HCEC 1CT (cell line): ENCODE results near the gene CSNK1E.

Source experiments
- DNase-seq: peaks from one replicate; pipeline ENCODE4 v3.0.0-alpha.2; 2017

CSNK1E gene

DNA sequence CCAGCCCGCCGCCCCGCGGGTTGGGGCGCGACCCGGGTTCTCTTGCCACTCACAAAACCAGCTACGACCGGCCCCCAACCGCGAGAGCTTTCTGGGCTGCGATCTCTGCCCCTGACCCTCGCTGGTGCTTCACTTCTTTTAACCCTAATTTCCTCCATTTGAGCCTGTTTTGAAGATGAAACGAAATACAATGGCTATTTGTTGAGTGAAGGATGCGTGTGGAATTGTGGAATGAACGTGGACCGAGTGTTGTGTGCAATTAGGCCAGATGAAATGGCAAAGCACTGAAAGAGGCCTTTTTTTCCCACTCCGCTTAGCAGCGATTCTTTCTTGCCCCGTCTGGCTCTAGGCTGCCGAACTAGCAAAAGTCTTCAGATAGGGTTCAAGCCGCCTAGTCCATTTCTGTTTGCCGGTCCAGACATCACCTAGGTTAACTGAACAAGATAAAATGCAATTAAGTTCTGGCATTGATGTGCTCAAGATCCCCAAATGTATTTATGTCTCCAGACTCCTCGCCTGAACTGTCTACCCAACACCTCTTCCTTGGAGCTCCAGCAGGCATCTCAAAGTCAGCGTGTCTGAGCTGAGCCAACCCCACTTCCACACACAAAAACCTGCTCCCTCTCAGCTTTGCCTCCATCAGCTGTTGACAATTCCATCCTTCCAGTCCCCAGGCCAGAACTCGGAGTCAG lies 44.0 kb downstream of the CSNK1E start:
- DNase-seq = no peak

DNA sequence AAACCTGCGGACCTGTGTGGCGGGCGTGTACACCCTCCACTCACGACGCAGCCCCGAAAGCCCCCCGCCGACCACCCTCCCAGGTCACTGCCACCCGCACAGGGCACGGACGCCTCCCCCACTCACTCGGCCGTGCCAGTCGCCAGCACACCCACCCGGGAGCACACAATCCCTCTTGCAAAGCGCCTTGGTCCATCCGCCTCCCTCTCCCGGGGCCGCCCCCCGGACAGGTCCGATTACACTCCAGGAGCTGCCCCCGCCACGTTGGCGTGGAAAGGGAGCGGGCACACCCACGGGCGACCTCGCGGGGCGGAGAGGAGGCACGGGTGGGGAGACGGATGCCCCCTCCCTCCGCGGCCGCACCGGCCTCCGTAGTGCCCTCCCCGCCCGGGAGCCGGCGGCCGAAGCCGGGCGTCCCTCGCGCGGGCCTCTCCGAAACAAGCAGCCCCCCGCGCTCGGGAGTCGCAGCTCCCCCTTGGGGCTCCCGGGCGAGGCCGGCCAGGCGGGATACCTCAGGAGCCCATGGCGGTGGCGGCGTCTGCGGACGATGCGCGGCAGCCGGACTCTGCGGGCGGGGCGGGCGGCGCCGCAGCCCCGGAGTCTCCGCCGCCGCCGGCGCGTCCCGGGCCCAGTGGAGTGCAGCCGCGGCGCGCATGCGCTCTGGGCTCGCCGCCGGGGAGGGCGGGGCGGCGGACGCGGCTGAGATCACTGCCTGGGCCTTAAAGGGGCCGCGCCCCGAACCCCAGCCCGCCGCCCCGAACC lies 44.7 kb downstream of the CSNK1E start, which contains the start of gene TMEM184B:
TMEM184B (minus strand) TSS at position 638 of the 762 bp plus-strand sequence. CDS start 25,049 bp downstream, outside the sequence.
- peak; percentile 53 for DNase-seq

DNA sequence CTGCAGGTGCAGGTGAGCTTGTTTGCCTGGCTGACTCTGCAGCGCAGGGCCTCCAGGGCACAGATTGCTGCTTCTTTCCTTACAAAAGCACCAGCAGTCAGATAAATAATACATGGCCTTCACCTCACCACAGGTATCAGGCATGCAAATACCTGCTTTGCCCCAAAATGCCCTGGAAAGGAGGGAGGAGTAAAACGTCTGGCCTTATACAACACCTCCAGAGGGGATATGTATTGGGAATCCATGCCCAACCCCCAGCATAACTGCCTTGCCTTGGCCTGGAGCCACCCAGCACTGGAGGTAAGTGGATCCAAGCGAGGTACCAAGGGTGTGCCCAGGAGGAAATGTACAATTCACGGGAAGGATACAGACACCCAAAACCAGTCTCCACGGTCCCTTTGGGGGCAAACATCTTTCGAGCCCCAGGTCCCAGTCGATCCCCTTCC lies 45.3 kb downstream of the CSNK1E start:
- no peak for DNase-seq

DNA sequence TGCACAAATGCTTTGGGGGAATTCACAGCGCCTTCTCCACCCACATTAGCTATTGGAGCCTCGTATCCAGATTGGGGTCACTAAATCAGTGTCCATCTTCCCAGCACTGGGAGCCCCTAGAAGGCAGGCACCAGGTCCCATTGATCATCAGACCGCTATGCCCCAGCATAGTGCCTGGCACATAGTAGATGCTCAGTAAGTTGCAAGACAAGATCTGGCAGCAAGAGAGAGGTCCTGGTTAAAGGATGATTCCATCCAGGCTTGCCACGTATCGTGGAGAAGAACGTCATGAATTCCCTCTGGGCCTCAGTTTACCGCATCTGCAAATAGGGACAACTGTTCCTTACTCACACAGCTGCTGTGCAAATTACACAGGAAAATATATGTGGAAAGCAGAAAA lies 46.1 kb downstream of the CSNK1E start:
- DNase-seq = no peak

DNA sequence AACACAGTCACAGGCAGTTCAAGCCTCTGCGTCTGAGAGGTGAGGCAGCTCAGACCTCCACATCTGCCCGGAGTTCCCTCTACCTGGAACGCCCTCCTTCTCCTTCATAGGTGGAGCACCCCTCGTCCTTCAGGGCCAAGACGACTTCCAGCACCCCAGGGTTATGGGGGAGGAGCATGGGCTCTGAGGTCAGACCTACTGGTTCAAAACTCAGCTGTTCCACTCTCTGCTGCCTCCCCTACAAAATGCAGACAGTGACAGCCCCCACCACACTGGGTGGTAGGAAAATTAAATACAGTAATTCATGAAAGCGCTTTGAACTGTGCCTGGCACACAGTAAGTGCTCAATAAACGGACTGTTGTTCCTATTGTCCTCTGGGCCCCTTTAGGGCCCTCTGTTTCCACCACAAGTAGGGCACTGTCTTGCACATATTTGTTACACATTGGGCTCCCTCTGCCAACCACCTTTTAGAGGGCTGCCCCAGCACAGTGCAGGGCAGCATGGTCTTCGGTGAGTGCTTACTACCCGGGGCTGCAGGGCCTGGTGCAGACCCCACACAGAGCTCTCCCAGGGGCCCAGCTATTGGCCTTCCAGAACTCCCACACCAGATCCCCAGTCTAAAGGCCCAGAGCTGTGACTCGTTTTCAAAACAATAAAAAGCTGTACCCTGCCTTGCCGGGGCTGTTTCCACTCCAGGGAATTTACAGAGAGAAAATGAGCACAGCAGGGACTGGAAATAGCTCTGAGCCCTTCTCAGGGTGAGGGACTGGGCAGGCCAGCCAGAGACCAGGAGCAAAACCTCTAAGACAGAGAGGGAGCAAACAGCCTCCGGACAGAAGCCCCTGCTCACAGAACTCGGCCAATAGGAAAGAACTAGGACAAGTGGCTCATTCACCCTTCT lies 46.9 kb downstream of the CSNK1E start:
- no peak for DNase-seq

DNA sequence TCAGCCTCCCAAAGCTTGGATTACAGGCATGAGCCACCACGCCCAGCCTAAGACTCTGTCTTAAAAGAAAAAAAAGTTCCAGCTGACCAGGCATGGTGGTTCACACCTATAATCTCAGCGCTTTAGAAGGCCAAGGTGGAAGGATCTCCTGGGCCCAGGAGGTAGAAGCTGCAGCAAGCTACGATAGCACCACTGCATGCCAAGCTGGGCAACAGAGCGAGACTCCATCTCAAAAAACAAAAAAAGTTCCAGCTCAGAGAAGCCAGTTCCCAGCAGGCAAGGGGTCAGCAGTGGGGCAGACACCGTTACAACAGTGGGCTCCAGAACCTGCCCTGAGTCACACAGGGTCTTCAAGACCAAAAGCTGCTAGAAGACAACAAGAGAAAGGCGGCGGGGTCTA lies 47.8 kb downstream of the CSNK1E start:
- DNase-seq = no peak

DNA sequence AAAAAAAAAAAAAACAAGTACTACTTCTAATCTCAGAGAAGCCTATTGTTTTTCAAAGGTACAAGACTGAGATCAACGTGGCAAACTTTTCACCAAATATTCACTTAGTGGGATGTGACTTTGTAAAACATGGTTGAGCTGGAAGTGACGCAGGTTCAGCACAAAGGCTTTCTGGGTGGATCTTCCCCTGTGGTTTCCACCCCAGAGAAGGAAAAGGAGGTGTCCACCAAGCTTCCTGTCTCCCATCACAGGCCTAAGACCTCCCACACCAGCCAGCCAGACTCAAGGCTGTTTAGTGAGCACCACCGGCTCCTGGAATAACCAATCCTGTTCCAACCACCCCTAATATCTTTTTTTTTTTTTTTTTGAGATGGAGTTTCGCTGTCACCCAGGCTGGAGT lies 50.1 kb downstream of the CSNK1E start:
- DNase-seq = no peak

DNA sequence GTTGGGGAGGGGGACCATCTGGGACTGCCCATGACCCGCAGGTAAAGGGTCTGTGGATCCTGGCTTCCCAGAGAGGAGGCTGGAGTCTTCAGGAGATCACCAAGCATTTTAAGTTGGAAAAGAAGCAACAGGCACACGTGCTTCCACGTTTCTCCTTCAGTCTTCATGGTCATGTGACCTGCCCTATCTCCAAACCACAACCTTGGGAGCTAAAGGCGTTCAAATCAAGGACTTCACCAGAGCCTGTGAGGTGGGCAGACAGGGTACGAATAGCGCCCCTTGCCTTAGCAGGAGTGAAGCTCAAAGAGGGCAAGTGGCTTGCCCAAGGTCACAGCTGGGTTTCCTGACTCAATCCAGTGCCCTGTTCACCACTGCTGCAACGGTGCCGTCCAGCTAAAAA lies 51.1 kb downstream of the CSNK1E start:
- DNase-seq = no peak

DNA sequence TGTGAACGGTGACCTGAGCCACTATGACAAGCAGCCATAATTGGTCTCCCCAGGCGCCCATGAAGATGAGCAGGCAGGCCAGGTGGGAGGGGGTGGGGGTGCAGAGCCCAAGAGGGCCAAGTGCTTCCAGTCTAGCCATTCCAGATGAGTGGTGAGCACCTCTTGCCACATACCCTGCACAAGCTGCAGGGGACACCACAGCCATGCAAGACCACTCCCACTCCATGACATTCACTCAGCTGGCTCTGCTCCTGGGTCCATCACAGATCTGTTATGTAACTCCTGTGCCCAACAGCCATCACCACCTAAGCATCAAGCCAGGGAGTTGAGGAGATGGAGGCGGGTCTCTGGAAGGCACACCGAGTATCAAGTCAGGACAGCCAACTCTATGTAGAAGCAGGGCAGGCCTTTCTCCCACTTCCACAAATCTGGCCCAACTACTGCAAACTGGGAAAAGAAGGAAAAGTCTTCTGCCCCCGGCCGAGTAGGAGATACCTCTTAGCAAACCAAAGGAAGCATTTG lies 52.9 kb downstream of the CSNK1E start:
- DNase-seq = no peak

DNA sequence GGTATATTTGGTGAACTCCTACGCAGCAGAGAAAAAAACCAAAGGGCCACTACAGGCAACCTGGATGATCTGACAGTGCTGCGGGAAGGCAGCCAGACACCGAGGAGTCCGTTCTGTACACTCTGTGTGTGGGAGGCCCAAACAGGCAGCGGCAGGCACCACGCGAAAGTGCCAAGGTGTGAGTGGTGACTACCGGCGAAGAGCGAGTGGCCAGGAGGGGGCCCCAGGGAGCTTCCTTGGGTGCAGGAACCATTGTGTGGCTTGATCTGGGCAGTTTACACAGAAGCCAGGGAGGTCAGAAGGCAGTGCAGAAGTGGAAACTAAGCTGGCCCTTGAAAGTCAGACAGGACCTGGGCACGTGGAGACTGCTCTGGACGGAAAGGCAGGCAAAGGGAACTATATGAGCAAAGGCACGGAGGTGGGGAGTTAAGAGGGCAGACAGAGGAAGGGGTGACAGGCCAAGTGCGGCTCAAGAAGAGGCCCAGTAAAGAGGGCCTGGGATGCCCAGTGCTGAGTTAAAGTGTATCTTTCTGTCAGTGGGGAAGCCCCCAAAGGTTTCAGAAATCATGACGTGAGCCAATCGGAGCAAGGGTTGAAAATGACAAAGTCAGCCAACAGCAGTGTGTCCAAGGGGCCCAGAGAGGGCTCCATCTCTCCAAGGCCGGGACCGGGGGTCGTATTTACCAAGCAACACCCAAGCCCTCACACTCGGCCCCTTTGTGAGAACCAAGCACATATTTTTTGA lies 55.0 kb downstream of the CSNK1E start:
- DNase-seq = peak; percentile 36

DNA sequence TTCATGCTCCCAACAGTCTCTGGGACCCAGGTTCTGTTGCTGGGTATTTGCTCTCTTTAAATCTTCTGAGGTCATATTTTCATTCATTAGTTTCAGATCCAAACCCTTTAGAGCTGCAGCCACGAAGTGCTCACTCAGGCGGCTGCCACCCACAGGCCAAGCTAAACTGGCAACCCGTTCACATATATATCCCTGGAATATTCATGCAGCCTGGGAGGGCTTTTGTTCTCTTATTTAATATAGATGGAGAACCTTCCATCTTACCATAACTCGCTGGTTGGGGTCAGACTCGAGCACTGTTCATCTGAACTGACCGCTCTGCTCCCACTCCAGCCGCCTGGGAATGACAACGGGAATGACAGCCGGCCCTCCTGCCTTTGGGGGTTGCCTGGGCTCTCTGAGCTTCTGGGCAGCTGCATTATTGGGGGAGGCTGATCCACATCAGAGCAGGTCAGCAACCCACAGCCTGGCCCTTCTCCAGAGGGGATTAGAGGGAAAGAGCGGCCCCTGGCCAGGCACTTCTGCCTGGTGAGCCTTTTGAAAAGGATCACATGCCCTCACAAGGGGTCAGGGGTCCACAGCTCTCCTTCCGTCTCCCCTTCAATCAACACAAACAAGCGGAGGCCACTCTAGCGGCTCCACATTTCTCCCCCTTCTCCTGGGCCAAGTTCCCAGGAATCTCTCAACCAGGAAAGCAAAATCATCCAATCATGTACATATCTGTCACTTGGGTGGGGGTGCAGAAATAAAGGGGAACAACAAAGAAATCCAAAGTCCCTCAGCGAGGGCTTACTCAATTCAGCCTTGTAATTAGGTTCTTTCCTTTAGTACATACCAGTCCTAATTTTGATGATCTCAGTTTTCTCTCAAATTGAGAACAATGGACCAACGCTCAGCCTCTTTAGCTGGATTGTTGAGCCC lies 56.2 kb downstream of the CSNK1E start:
- DNase-seq = no peak

DNA sequence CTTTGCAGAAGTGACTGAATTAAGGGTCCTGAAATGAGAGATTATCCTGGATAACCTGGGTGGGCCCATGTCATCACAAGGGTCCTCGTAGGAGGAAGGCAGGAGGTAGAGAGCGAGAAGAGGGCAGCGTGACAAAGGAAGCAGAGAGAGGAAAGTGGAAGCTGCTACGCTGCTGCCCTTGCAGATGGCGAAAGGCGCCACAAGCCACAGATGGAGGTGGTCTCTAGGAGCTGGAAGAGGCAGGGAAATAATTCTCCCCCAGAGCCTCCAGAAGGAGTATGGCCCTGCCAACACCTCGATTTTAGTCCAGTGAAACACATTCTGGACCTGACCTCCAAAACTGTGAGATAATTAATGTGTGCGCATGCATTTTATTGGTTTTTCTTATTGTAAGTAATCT lies 57.9 kb downstream of the CSNK1E start:
- no peak for DNase-seq

DNA sequence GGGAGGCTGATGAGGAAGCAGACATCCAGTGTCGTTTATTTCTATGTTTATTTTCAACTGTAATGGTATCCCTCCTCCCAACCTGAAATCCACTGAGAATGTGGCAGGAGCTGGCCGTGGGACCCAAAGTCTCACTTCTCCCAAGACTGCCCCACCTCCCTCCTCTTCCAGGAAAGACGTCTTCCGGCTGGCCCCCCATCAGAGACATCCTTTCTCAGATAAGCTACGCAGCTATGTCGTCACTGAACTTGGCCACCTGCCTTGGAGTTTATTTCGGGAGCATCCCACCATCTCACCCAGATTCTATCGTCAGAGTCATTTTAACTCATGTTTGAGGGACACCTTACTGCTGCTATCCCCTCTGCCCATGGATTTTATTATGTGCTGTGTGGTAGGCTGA lies 58.3 kb downstream of the CSNK1E start:
- DNase-seq = no peak

DNA sequence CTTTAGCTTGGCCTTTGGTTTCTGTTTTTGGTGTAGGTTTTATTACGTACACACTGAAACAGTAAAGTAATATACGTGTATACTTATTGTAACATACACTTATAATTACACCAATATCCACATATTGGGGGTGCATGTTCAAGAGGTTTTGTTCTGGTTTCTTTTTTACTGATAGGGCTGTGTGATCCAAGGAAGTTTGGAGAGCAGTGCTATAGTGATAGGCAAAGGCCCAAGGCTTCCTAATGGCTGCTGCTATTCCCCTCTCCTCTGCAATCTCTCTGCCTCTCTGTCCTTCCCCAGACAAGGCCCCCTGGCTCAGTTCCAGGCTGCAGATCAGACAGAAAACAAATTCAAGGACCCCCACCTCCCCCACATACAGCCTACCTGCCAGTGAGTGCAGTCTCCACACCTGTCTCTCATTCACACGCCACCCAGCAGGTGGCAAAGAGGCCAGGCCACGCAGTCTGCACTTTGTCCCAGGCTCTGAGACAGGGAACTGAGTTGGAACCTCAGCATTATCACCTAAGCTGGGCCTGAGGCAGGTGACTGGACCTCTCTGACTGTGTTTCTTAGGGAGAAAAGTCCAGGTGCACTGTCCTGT lies 59.5 kb downstream of the CSNK1E start:
- no peak for DNase-seq

DNA sequence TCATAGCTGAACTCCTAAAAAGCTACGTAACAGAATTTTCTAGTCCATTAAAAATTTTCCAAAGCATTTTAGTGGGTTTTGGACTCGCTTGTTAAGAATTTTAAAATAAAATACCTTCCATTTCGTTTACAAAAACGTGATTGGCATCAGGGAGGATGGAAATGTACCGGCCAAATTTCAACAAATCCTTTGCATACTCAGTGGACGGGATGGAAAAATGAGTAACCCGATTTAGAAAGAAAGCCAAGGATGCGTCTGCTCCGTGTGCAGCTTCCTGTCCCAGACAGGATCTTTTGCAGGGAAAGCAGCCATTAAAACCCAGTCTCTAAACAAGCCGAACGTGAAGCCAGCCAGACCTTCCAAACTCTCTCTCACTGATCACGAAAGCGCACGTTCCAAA lies 60.1 kb downstream of the CSNK1E start:
- peak; percentile 77 for DNase-seq

DNA sequence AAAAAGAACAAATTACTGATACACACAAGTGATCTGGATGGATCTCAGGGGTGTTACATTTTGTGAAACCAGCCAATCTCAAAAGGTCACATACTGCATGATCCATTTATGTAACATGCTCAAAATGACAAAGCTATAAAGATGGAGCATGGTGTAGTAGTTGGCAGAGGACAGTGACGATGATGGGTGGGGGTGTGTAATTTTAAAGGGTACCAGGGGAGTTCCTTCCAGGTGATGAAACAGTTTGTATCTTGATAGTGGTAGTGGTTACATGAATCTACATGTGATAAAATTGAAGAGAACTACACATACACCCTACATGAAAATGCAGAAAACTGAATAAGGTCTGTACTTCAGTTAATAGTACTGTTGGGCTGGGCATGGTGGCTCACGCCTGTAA lies 61.5 kb downstream of the CSNK1E start:
- no peak for DNase-seq

DNA sequence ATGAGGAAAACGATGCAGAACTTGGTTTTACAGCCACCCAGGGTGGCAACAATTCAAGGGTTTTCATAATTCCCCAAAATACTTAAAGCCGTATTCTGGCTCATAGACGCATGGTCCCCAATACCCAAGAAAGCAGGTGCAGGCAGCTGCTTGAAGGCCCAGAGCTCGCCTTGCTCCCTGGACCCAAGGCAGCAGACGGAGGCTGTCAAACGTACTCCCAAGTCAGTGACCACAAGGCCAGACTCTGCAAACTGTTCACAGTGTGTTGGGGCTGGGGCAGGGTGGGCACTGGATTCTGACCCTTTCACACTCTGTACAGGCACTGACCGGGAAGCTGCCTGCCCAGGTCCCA lies 65.9 kb downstream of the CSNK1E start:
- DNase-seq = no peak

DNA sequence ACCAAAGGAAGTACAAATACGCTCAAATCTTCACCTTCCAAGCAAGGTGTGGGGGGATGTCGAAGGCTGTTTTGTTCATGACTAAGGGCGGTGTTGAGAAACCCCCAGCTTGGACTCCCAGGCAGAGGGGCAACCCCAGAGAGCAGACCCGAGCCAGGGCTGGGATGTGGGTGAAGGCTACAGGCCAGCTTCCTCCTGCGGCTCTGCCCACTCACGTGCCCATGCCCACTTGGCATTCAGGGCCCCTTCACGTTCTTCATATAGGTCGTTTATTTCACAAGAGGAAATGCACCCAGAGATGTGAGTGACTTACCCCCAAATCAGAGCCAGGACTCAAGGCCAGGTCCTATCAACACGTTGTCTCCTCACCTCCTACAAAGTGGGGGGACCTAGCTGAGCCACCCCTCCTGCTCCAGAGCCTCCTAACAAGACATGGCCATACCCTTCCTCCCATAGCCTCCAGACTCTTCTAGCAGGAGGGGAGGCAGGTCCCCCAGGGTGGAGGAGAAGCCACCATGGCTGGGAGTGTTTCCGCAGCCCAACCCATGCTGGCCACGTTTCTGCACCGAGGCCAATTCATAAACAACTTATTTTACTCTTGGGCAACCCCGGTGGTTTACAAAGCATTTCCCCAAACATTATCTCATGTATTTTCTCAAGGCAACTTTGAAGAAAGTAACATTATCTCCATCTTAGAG lies 66.4 kb downstream of the CSNK1E start:
- no peak for DNase-seq

DNA sequence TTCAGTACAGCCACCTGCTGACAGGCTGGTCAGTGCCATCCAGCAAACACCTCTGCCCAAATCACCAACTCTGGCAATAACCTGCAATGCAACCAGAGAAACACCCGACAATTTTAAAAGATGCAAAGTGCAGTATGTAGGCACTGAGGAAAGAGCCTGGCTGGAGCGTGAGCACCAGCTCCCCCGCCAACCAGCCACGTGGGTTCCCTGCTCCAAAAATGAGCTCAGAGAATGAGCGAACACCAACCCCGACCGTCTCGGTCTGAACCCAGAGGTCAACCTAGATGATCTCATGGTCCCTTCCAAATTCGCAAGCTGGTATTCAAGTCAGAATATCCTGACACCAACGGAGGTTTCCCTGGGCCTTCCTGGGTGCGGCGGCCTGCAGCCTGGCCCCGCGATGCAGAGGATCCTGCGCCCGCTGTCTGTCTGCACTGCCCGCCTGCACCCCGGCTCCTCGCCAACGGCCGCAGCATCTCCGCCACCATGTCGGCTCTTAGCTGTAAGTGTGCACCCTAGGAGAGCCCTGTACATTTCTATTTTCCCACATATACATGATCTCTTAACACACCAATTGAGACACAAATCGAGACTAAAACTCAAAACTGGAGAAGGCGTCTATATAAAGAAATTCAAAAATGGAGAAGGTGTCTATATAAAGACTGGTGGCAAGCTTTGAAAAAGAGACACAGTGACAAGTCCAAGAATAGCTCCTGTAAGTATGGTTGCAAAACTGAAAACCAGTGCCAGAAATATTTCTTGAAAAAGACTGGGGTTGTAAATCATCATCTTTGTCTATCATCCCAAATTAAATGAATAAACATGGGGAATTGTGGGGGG lies 67.2 kb downstream of the CSNK1E start:
- no peak for DNase-seq
